Natural killer cell treated with Interleukin-12 subunit alpha and Interleukin-12 subunit beta and Interleukin-15 and Interleukin-18, amount 100 ng/mL, for 72 hours (primary cell): ENCODE data around the gene LSM7. TPM values are rescaled to one million over a fixed set of nuclear protein-coding genes. Genes with fewer than 3 reads are reported as not detected.
A peak's percentile ranks its signal among the peaks of the same experiment; 100 is the strongest.

Source experiments
- ATAC-seq, 2 donors: fragments of 150-1000 bp; cut with Tn5 transposase in 1 of 2; sonication (Bioruptor Pico), chemical (Tn5 transposase) in 1 of 2; 2 replicates each; pipeline ENCODE4 v1.10.0; 2021
- DNase-seq: peaks from one replicate; pipeline ENCODE4 v3.0.0; 2022; ENCODE audit warnings: low spot score
- H3K27ac Mint-ChIP-seq, 2 donors: 1 replicate in 1 of 2; 2 replicates in 1 of 2; pipeline ENCODE4 v1.8.0; 2022; ENCODE audit warnings: mixed read lengths in 2 of 2, mild to moderate bottlenecking in 1 of 2, moderate library complexity in 1 of 2
- H3K27me3 Mint-ChIP-seq, 2 donors: 1 replicate in 1 of 2; 2 replicates in 1 of 2; pipeline ENCODE4 v1.8.0; 2022; ENCODE audit warnings: mixed read lengths in 2 of 2
- H3K36me3 Mint-ChIP-seq: one replicate; pipeline ENCODE4 v1.8.0; 2022; ENCODE audit warnings: mixed read lengths
- H3K4me1 Mint-ChIP-seq, 2 donors: 1 replicate in 1 of 2; 2 replicates in 1 of 2; pipeline ENCODE4 v1.8.0; 2022; ENCODE audit warnings: low read depth in 2 of 2, mixed read lengths in 2 of 2, mild to moderate bottlenecking in 1 of 2
- H3K4me3 Mint-ChIP-seq: one replicate; pipeline ENCODE4 v1.8.0; 2022; ENCODE audit warnings: mixed read lengths
- H3K9me3 Mint-ChIP-seq: 2 replicates; pipeline ENCODE4 v1.8.0; 2022; ENCODE audit warnings: mixed read lengths
- total RNA-seq, 2 donors: library from RNA; stranded (reverse); gene quantifications; one replicate each; pipeline ENCODE4 v1.2.3, GENCODE V29; 2022

Gene LSM7
- total RNA-seq, 2 donors from 2014 or later: 111 to 154 TPM

- Mint-ChIP-seq H3K27me3 (no peaks in the 10 kb centered on the region), H3K4me3 (no peak overlapping the region), H3K27ac (no peak overlapping the region), H3K4me1 (peaks cover 11 to 13% of the 10 kb centered on the region in 2 donors), H3K36me3 (peaks cover 7% of the 10 kb centered on the region), H3K9me3 (peaks cover 7% of the 10 kb centered on the region)
- DNase-seq: no peak
- no peak for ATAC-seq
These were observed 8.9 kb upstream of the LSM7 start for GRCh38 chr19:2337329-2337707.

GRCh38 chr19:2336528-2337328 lies 8.3 kb upstream of the LSM7 start:
- Mint-ChIP-seq H3K27me3 (no peaks in the 10 kb centered on the region), H3K4me3 (no peak overlapping the region), H3K4me1 (peaks cover 11 to 13% of the 10 kb centered on the region in 2 donors), H3K9me3 (peaks cover 7% of the 10 kb centered on the region), H3K27ac (no peak overlapping the region), H3K36me3 (peaks cover 7% of the 10 kb centered on the region)
- DNase-seq (no peak), ATAC-seq (no peak)

GRCh38 chr19:2335848-2336247 lies 7.5 kb upstream of the LSM7 start:
- Mint-ChIP-seq H3K27me3 (no peaks in the 10 kb centered on the region), H3K4me3 (no peak overlapping the region), H3K9me3 (peaks cover 7% of the 10 kb centered on the region), H3K36me3 (peaks cover 7% of the 10 kb centered on the region), H3K27ac (no peak overlapping the region), H3K4me1 (peaks cover 11 to 13% of the 10 kb centered on the region in 2 donors)
- DNase-seq: no peak
- ATAC-seq: no peak

DNA sequence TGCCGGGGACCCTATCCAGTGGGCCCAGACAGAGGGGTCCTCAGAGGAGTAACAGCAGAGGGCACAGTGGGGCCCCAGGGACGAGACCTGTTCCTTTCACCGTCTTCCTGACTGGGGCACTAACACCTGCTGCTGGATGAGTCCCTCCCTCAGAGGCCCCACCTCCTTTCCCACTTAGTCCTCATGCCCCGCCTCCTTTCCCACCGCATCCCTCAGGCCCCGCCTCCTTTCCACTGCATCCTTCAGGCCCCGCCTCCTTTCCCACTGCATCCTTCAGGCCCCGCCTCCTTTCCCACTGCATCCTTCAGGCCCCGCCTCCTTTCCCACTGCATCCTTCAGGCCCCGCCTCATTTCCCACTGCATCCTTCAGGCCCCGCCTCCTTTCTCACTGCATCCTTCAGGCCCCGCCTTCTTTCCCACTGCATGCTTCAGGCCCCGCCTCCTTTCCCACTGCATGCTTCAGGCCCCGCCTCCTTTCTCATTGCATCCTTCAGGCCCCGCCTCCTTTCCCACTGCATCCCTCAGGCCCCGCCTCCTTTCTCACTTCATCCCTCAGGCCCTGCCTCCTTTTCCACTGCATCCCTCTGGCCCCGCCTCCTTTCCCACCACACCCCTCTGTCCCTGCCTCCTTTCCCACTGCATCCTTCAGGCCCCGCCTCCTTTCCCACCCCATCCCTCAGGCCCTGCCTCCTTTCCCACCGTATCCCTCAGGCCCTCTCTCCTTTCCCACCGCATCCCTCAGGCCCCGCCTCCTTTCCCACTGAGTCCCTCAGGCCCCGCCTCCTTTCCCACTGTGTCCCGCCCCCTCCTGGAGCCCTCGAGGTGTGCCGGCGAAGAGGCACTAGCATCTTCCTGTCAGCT lies 6.8 kb upstream of the LSM7 start:
- Mint-ChIP-seq H3K27me3 (no peaks in the 10 kb centered on the region), H3K4me1 (peaks cover 11 to 18% of the 10 kb centered on the region in 2 donors), H3K4me3 (no peak overlapping the region), H3K36me3 (peaks cover 7% of the 10 kb centered on the region), H3K27ac (no peak overlapping the region), H3K9me3 (peaks cover 7% of the 10 kb centered on the region)
- no peak for ATAC-seq
- no peak for DNase-seq

DNA sequence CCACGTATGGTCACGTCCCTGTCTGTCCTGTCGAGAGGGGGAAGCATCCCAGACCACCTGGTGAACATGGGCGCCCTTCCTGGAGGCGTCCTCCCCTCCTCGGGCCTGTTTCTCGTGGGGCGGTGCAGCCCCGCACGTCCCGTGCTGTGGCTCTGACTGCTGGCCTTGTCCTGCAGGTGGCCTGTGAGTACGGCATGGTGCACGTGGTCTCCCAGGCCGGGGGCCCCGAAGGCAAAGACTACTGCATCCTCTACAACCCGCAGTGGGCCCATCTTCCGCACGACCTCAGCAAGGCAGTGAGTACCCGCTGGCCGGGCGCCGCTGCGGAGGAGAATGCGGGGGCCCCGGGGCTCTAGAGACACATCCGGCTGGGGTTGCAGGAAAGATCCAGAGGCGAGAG lies 6.0 kb upstream of the LSM7 start:
- peaks cover 15 to 23% of the 10 kb centered on the region in 2 donors for H3K4me1 Mint-ChIP-seq
- ATAC-seq (no peak), DNase-seq (no peak)
- peaks cover 7% of the 10 kb centered on the region for H3K36me3 Mint-ChIP-seq
- peaks cover 7% of the 10 kb centered on the region for H3K9me3 Mint-ChIP-seq
- no peak overlapping the region for H3K4me3 Mint-ChIP-seq
- no peak overlapping the region for H3K27ac Mint-ChIP-seq
- H3K27me3 Mint-ChIP-seq: no peaks in the 10 kb centered on the region

GRCh38 chr19:2333807-2334211 lies 5.4 kb upstream of the LSM7 start:
- no peak for DNase-seq
- Mint-ChIP-seq H3K27me3 (no peaks in the 10 kb centered on the region), H3K36me3 (peaks cover 7% of the 10 kb centered on the region), H3K4me3 (no peak overlapping the region), H3K9me3 (peaks cover 7% of the 10 kb centered on the region), H3K27ac (no peak overlapping the region), H3K4me1 (peaks cover 21 to 28% of the 10 kb centered on the region in 2 donors)
- no peak for ATAC-seq

GRCh38 chr19:2333027-2333806 lies 4.8 kb upstream of the LSM7 start:
- Mint-ChIP-seq H3K4me3 (no peak overlapping the region), H3K4me1 (peaks cover 21 to 31% of the 10 kb centered on the region in 2 donors), H3K27ac (no peak overlapping the region), H3K27me3 (no peaks in the 10 kb centered on the region), H3K36me3 (peaks cover 11% of the 10 kb centered on the region), H3K9me3 (peaks cover 7% of the 10 kb centered on the region)
- no peak for DNase-seq
- no peak for ATAC-seq

DNA sequence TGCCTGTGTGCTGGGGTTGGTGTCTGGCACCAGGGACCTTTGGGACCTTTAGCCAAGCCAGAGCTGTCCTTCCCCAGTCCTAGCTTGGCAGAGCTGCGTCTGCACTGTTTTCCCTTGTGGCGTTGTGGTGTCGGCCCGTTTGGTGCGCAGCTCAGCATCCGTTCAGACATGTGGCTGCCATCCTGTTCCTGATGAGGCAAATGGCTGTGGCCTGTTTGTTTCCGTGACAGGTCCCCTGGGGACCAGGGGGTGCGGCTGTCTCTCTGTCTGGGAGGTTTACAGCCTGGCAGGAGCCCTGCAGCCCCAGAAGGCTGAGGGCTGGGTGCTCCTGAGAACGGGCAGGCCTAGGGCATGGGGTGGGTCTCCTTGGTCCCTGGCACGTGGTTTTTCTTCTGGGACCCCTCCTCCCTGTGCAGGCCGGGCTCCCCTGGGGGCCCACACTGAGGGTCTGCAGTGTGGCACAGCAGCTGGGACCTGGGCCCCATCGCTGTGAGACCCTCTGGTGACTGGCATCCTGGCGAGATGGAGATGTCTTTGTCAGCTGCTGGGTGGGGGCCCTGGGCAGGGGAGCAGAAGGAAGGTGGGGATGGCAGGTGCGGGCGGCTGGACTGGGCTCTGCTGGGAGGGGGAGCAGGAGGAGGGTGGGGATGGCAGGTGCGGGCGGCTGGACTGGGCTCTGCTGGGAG lies 4.1 kb upstream of the LSM7 start:
- H3K4me3 Mint-ChIP-seq: no peak overlapping the region
- H3K27me3 Mint-ChIP-seq: no peaks in the 10 kb centered on the region
- peaks cover 7% of the 10 kb centered on the region for H3K9me3 Mint-ChIP-seq
- DNase-seq (no peak), ATAC-seq (peak in 1 of 2 donors; percentile 3)
- peaks cover 25 to 33% of the 10 kb centered on the region in 2 donors for H3K4me1 Mint-ChIP-seq
- peaks cover 13% of the 10 kb centered on the region for H3K36me3 Mint-ChIP-seq
- H3K27ac Mint-ChIP-seq: no peak overlapping the region

GRCh38 chr19:2331601-2332246 lies 3.3 kb upstream of the LSM7 start:
- peak overlapping the region in 1 of 2 donors; percentile 38 for H3K27ac Mint-ChIP-seq

DNA sequence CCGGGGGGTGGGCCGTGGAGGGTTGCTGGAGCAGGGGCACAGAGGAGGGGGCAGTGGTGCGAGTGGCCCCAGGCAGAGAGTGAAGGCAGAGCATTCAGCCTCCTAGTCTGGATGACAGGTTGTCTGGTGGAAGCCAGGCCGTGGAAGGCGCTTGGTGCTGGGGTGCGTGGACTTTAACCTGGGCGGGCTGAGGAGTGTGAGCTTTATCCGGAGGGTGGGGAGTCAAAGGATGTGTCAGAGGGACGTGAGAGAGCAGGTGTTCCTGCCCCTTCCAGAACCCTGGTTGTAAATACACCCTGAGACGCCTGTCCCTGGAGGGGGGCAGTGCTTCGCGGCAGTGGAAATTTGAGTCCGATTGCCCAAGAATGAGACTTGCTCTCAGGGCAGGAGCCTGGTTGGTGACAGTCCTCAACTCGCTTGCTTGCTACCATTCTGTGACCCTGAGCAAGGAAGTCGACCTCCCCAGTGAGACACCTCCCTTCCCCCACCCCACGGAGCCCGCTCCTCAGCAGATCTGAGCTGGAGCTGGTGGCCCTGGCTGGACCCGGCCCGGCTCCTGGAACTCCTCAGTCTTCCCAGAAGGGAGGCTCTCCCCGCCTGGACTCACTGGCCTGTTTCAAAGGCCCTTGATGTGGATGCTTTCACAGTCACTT lies 2.4 kb upstream of the LSM7 start:
- H3K4me3 Mint-ChIP-seq: peak overlapping the region; percentile 91
- no peaks in the 10 kb centered on the region for H3K27me3 Mint-ChIP-seq
- no peak for ATAC-seq

More at GRCh38 chr19:2331601-2332246, 3.3 kb upstream of the LSM7 start:
- Mint-ChIP-seq H3K27me3 (no peaks in the 10 kb centered on the region), H3K36me3 (peaks cover 13% of the 10 kb centered on the region), H3K4me1 (peaks cover 33 to 39% of the 10 kb centered on the region in 2 donors), H3K4me3 (no peak overlapping the region), H3K9me3 (peaks cover 7% of the 10 kb centered on the region)
- no peak for ATAC-seq
- DNase-seq: no peak

GRCh38 chr19:2330255-2330631 lies 1.9 kb upstream of the LSM7 start:
- DNase-seq (no peak), ATAC-seq (no peak)
- peak overlapping the region; percentile 91 for H3K4me3 Mint-ChIP-seq
- H3K4me1 Mint-ChIP-seq: peaks cover 33 to 38% of the 10 kb centered on the region in 2 donors
- peaks cover 6% of the 10 kb centered on the region for H3K36me3 Mint-ChIP-seq
- no peak overlapping the region for H3K27ac Mint-ChIP-seq
- no peaks in the 10 kb centered on the region for H3K9me3 Mint-ChIP-seq
- H3K27me3 Mint-ChIP-seq: no peaks in the 10 kb centered on the region

More for the DNA sequence above, 2.4 kb upstream of the LSM7 start:
- H3K4me1 Mint-ChIP-seq: peaks cover 29 to 37% of the 10 kb centered on the region in 2 donors
- H3K9me3 Mint-ChIP-seq: peaks cover 2% of the 10 kb centered on the region
- H3K36me3 Mint-ChIP-seq: peaks cover 8% of the 10 kb centered on the region
- no peak for DNase-seq
- H3K27ac Mint-ChIP-seq: peak overlapping the region in 1 of 2 donors; percentile 38

DNA sequence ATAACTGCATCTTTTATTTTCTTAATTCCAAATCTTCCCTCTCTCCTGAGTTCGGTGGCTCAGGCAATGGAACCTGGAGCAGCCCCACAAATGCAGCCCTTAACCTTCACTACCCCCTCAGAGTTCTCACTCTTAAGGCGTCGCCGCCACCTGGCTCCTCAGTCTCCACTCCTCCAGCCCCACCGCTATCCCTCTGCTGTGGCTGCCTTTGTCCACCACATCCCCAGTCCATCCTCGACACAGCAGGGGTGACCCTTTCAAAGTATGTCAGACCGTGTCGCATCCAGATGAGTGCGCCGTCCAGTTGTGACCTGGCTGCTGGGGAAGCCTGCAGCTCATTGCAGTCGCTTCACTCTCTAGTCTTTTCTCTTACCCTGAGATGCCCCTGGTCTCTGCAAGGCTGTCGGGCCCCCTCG lies 1.1 kb upstream of the LSM7 start:
- H3K9me3 Mint-ChIP-seq: no peaks in the 10 kb centered on the region
- H3K27ac Mint-ChIP-seq: peak overlapping the region; percentile 88 to 92
- H3K36me3 Mint-ChIP-seq: peaks cover 6% of the 10 kb centered on the region
- peaks cover 33 to 41% of the 10 kb centered on the region in 2 donors for H3K4me1 Mint-ChIP-seq
- peak overlapping the region; percentile 91 for H3K4me3 Mint-ChIP-seq
- H3K27me3 Mint-ChIP-seq: no peaks in the 10 kb centered on the region
- ATAC-seq: no peak
- DNase-seq: no peak
